DLD1 (cell line): ENCODE data around the gene ZNF32.
"Not testable (repeated sequence)": the region's sequence is repeated elsewhere in the genome, so short reads cannot be mapped to it uniquely, and the experiment has no call there.

Experiments used
- in situ Hi-C: cut with HindIII; loops from 2 replicates; pipeline ENCODE4 v1.10.0; 2017; ENCODE audit warnings: low sequenced_read_pairs

Gene ZNF32

DNA sequence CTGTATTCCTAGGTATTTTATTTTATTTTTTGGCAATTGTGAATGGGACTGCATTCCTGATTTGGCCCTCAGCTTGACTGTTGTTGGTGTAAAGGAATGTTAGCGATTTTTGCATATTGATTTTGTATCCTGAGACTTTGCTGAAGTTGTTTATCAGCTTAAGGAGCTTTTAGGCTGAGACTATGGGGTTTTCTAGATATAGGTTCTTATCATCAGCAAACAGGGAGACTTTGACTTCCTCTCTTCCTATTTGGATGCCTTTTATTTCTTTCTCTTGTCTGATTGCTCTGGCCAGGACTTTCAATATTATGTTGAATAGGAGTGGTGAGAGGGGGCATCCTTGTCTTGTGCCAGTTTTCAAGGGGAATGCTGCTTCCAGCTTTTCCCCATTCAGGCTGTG, 12.9 kb downstream of the ZNF32 start:
- in situ Hi-C loops = not testable (repeated sequence)

DNA sequence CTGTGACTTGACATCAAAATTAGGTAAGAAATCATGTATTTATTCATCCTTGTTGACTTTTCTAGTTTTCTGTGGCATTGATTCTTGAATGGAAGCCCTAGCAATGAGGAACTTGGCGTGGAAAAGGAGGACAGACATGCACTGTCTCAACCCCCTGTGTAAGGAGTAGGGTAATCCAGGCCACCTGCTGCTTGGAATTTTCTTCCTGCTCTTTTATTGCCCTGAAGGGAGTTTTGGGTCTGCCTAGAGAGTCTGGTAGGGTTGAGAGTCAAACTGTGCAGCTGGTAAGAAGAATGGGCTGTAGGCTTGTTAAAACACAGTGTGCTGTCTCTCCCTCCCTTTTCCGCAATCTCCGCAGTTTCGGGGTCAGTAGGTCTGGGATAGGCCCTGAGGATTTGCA, 19.7 kb downstream of the ZNF32 start:
- in situ Hi-C loops = no loop called here

GRCh38 chr10:43627942-43628341, 20.7 kb downstream of the ZNF32 start:
- in situ Hi-C loops = no loop called here

DNA sequence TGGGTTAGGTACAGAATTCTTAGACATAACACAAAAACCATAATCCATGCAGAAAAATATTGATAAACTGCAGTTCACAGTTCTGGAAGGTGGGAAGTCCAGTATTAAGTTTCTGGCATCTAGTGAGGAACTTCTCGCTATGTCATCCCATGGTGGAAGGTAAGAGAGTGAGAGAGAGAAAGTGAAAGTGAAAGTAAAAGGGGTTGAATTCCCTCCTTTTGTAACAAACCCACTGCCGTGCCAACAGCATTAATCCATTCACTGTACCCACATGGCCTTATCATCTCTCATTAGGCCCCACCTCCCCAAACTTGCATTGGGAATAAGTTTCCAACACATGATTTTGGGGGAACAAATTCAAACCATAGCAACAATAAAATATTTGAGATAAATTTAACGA, 25.3 kb downstream of the ZNF32 start:
- in situ Hi-C loops = no loop called here

DNA sequence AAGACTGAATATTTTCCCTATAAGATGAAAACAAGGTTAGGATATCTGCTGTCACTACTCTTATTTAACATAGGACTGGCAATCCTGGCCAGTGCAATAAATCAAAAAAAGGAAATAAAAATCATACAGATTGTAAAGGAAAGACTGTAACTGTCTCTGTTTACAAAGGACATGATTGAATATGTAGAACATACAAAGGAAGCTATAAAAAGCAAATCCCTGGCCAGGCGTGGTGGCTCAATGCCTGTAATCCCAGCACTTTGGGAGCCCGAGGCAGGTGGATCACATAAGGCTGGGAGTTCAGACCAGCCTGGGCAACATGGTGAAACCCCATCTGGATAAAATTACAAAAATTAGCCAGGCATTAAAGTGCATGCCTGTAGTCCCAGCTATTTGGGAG, 26.6 kb downstream of the ZNF32 start:
- in situ Hi-C loops = no loop called here

DNA sequence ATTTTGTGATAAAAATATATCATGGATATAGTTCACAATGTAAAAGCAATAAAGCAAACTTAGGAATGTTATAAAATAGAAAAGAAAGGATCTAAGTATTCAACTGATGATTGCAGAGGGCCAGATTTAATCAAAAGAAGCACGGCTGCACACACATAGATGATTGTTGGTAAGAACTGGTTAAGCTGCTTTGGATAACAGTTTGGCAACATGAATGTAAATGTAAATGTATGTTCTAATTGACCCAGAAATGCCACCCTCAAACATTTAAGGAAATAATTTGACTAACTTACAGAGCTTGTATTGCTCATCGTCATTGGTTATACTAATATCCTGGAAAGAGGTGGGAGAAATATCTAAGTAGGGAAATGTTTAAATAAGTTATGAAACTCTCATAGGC, 29.3 kb downstream of the ZNF32 start:
- in situ Hi-C loops = no loop called here

DNA sequence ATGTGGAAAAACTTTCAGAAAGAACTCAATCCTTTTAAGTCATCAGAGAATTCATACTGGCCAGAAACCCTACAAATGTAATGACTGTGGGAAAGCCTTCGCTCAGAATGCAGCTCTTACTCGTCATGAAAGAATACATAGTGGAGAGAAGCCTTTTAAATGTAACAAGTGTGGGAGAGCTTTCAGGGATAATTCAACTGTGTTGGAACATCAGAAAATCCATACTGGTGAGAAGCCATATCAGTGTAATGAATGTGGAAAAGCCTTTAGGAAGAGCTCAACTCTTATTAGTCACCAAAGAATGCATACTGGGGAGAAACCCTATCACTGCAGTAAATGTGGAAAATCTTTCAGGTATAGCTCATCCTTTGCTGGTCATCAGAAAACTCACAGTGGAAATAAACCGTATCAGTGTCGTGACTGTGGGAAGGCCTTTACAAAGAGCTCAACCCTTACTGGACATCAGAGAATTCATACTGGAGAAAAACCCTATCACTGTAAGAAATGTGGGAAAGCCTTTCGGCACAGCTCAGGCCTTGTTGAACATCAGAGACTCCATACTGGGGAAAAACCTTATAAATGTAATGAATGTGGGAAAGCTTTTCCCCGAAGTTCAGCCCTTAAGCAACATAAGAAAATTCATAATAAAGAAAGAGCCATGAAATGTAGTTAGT, 31.8 kb downstream of the ZNF32 start:
- in situ Hi-C loops = no loop called here

GRCh38 chr10:43610636-43611035, 38.0 kb downstream of the ZNF32 start:
- in situ Hi-C loops = no loop called here

- in situ Hi-C loops = no loop called here
These were observed 41.5 kb downstream of the ZNF32 start for GRCh38 chr10:43607199-43607573.

GRCh38 chr10:43606323-43607198, 42.1 kb downstream of the ZNF32 start, which contains the start of gene ZNF485:
TSS of gene ZNF485 (plus strand) at chr10:43606438. CDS start at chr10:43607051, 613 bp downstream.
- in situ Hi-C loops = no loop called here

- in situ Hi-C loops = no loop called here
These were observed 42.8 kb downstream of the ZNF32 start for GRCh38 chr10:43605850-43606322.

GRCh38 chr10:43601576-43601975, 47.1 kb downstream of the ZNF32 start:
- in situ Hi-C loops = not testable (repeated sequence)

- in situ Hi-C loops = no loop called here
These were observed 49.3 kb downstream of the ZNF32 start for GRCh38 chr10:43599333-43599732.

DNA sequence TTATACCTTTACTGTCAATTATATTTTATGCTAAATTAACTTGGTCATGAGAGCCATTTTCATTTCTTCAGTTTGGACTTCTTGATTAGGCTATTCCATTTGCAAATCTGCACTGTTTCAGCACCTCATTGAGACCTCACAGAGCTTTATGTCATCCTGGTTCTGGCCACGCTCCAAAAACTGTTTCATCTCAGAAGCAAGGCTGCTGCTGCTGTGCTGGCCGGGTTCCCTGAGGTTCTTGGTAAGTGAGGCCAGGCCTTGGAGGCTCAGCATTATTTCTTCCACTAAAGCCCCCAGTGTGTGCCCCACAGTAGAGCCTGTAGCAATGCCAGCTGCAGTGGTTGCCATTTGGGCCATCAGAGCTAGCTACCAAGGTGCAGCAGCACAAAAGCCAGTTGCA, 50.2 kb downstream of the ZNF32 start:
- in situ Hi-C loops = no loop called here

GRCh38 chr10:43596546-43596945, 52.1 kb downstream of the ZNF32 start:
- in situ Hi-C loops = no loop called here

DNA sequence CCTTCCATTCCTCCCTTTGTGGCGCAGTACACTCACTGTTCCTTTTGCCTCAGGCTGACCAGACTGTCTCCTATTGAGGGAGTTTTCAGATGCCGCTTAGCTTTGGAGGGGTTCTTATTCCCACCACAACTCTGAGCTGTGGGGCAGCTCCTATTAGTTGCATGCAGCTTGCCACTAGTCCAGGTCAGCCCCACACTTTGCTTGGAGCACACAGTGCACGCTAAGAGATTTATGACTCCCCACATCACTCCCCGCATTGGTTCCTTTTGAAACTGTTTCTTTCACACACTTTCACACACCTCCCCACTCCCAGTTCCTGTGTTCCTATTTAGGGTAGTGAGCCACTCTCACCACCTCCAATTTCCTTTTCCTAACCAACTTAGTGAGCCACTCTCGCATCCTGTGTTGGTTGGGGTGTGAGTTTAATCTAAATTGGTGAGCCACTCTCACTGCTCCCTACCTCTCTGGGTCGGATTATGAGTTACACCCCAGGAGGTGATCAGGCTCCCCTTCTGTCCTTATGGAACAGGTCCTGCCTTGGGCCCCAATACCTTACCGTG, 52.9 kb downstream of the ZNF32 start:
- in situ Hi-C loops = no loop called here

- in situ Hi-C loops = no loop called here
These were observed 53.6 kb downstream of the ZNF32 start for GRCh38 chr10:43594944-43595589.
